Breast epithelium (tissue), 3 donors: ENCODE data around the gene CABLES2.

Source experiments
- CTCF ChIP-seq, 3 donors: fragments of 450-650 bp; IDR thresholded peaks; one replicate each; pipeline ENCODE4 v1.5.1; 2016 to 2017; ENCODE audit warnings: antibody characterized with exemption in 3 of 3, mild to moderate bottlenecking in 3 of 3, moderate library complexity in 3 of 3
- POLR2A ChIP-seq: fragments of 450-650 bp; IDR thresholded peaks from one replicate; pipeline ENCODE4 v1.6.1; 2016; ENCODE audit warnings: antibody characterized with exemption, mild to moderate bottlenecking, moderate library complexity
- POLR2AphosphoS5 ChIP-seq, 3 donors: sonication (generic); formaldehyde crosslinking; IDR thresholded peaks; one replicate each; pipeline ENCODE4 v1.6.1; 2017; ENCODE audit warnings: antibody characterized with exemption in 3 of 3

- TF ChIP-seq CTCF (IDR thresholded peaks at IDR 0.05), result no peak
- TF ChIP-seq POLR2A, result no peak
- no peak for TF ChIP-seq POLR2AphosphoS5 (IDR thresholded peaks at IDR 0.05)
These were observed 39.4 kb upstream of the CABLES2 start for GRCh38 chr20:62446481-62446880.
